Spleen (tissue), 11 donors: Measurements from ENCODE around the gene NAGPA. TPM values are rescaled to one million over a fixed set of nuclear protein-coding genes. Genes with fewer than 3 reads are reported as not detected.

Experiments
- DNase-seq: peaks from one replicate; pipeline ENCODE4 v3.0.0-alpha.2; 2020
- H3K27ac ChIP-seq, 8 donors: fragments of 200-600 bp; sonication (generic) in 7 of 8; 1 replicate in 4 of 8; 2 replicates in 4 of 8; pipeline versions ENCODE4 v1.5.0 to v1.8.0; 2016 to 2021; ENCODE audit warnings: inconsistent platforms in 4 of 8, mild to moderate bottlenecking in 4 of 8, moderate library complexity in 1 of 8
- H3K27me3 ChIP-seq, 7 donors: fragments of 200-600 bp; sonication (generic) in 6 of 7; replicated peaks in 1 of 7; 1 replicate in 4 of 7; 2 replicates in 3 of 7; pipeline versions ENCODE4 v1.5.0 to v1.8.0; 2016 to 2021; ENCODE audit warnings: inconsistent platforms in 3 of 7, mild to moderate bottlenecking in 1 of 7
- H3K36me3 ChIP-seq, 6 donors: fragments of 200-600 bp; sonication (generic) in 5 of 6; 1 replicate in 4 of 6; 2 replicates in 2 of 6; pipeline versions ENCODE4 v1.5.0 to v1.8.0; 2016 to 2021; ENCODE audit warnings: inconsistent platforms in 2 of 6
- H3K4me1 ChIP-seq, 6 donors: fragments of 200-600 bp; sonication (generic) in 5 of 6; 1 replicate in 3 of 6; 2 replicates in 3 of 6; pipeline versions ENCODE4 v1.5.0 to v1.8.0; 2016 to 2021; ENCODE audit warnings: inconsistent platforms in 3 of 6
- H3K4me3 ChIP-seq, 8 donors: fragments of 200-600 bp; sonication (generic) in 7 of 8; 1 replicate in 4 of 8; 2 replicates in 4 of 8; pipeline versions ENCODE4 v1.5.0 to v1.8.0; 2016 to 2021; ENCODE audit warnings: inconsistent platforms in 4 of 8, mild to moderate bottlenecking in 4 of 8, moderate library complexity in 2 of 8
- H3K9me3 ChIP-seq, 8 donors: fragments of 200-600 bp; sonication (generic) in 7 of 8; 1 replicate in 4 of 8; 2 replicates in 4 of 8; pipeline versions ENCODE4 v1.5.0 to v1.8.0; 2016 to 2021; ENCODE audit warnings: inconsistent platforms in 4 of 8
- POLR2A ChIP-seq, 3 donors: fragments of 450-650 bp; IDR thresholded peaks; one replicate each; pipeline ENCODE4 v1.5.1; 2017; ENCODE audit warnings: antibody characterized with exemption in 3 of 3, mild to moderate bottlenecking in 1 of 3
- POLR2AphosphoS5 ChIP-seq, 3 donors: sonication (generic); formaldehyde crosslinking; IDR thresholded peaks; one replicate each; pipeline ENCODE4 v1.5.1; 2017; ENCODE audit warnings: antibody characterized with exemption in 3 of 3
- WGBS, 5 donors: extraction: QIAGEN DNeasy Blood & Tissue Kit in 3 of 5; methylation state at CpG; one replicate each; pipeline versions ENCODE4 v1.1.5 to v1.1.7; 2013 to 2018; 5-methylcytosine and 5-hydroxymethylcytosine counted together
- intact Hi-C: fragments of 100-400 bp; cut with DNase I; formaldehyde crosslinking; loops from one replicate; pipeline ENCODE4 v1.15.0; 2023; ENCODE audit warnings: low total_unique reads
- polyA plus RNA-seq, 3 donors: library from polyadenylated mRNA; stranded (reverse); fragments of 200-250 nt; gene quantifications; one replicate each; pipeline ENCODE4 v1.2.1, GENCODE V29; 2013
- total RNA-seq, 7 donors: library from RNA; depleted of rRNA in 3 of 7; stranded (reverse); fragments of >200 nt in 3 of 7; fragmentation: NEBNext Ultra II Directional in 4 of 7; extraction: Animal tissue kit (Norgen Biotek cat#: 25700) in 4 of 7; gene quantifications; one replicate each; pipeline versions ENCODE4 v1.1.0 to v1.2.1, GENCODE V29; 2016 to 2021
- TF ChIP-seq, protein P1 (sequence below), 11 experiments: fragments of 200-600 bp in 7 of 11; fragments of 450-650 bp in 4 of 11; sonication (generic) in 4 of 11; IDR thresholded peaks in 8 of 11; conservative IDR thresholded peaks in 3 of 11; 1 replicate in 7 of 11; 2 replicates in 4 of 11; pipeline versions ENCODE4 v1.4.0 to v1.8.0; 2016 to 2021; ENCODE audit warnings: antibody characterized with exemption in 11 of 11, inconsistent platforms in 4 of 11, mild to moderate bottlenecking in 1 of 11
- donor health status: healthy with polysubstance abuse.
- donor health status: DM: no; HTN: no; CAD: no; lungs with moderate emphysema.
- donor health status: DM: no; HTN: no; CAD: no.
- donor health status: Bipolar disorder and iron deficiency.
- donor health status: healthy.
- donor health status: DM: no; HTN: no; CAD: no.
- donor health status: DM: yes; HTN: yes; CAD: no.

Gene NAGPA
- total and polyA plus RNA-seq, 10 donors: 11.8 to 41.8 (median 18.6) TPM

DNA sequence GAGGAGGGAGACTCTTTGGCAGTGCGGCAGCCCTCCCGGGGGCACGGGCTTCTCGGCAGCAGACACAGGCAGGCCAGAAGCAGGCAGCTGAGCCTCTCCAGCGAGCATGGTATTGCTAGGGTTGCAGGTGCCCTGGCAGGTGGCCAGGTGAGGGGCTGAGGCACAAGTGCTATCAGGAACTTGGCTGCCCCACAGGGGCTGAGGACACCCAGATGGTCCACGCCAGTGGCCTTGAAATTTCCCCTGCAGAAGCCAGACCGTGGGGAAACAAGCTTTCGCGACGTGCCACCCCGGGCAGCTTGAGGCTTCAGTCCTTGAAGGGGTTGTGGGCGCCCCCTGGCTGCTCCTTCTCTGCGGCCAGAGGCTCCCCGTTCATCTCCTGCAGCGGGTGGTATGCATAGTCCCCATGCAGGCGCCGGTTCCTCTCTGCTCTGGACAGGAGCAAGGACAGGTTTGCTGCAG lies 8.5 kb downstream of the NAGPA start:
- TF ChIP-seq POLR2A (IDR thresholded peaks at IDR 0.05): no peak
- TF ChIP-seq, protein P1, sequence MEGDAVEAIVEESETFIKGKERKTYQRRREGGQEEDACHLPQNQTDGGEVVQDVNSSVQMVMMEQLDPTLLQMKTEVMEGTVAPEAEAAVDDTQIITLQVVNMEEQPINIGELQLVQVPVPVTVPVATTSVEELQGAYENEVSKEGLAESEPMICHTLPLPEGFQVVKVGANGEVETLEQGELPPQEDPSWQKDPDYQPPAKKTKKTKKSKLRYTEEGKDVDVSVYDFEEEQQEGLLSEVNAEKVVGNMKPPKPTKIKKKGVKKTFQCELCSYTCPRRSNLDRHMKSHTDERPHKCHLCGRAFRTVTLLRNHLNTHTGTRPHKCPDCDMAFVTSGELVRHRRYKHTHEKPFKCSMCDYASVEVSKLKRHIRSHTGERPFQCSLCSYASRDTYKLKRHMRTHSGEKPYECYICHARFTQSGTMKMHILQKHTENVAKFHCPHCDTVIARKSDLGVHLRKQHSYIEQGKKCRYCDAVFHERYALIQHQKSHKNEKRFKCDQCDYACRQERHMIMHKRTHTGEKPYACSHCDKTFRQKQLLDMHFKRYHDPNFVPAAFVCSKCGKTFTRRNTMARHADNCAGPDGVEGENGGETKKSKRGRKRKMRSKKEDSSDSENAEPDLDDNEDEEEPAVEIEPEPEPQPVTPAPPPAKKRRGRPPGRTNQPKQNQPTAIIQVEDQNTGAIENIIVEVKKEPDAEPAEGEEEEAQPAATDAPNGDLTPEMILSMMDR (IDR thresholded peaks at IDR 0.05 in 8 of 11, conservative IDR thresholded peaks at IDR 0.05 in 3 of 11): peak in 2 of 11 experiments; percentile 8 to 38
- TF ChIP-seq POLR2AphosphoS5 (IDR thresholded peaks at IDR 0.05): peak in 1 of 3 donors; percentile 38
- peaks cover 0 to 57% (median 27%) of the 10 kb centered on the region in 6 donors for H3K36me3 ChIP-seq
- 61 to 73% (median 67%) methylated on average over 10 to 17 of the region's 17 CpGs for WGBS, 5 donors
- no peak for DNase-seq
- H3K4me1 ChIP-seq: no peaks in the 10 kb centered on the region
- intact Hi-C loops: no loop called here
- no peaks in the 10 kb centered on the region for H3K9me3 ChIP-seq
- H3K27ac ChIP-seq: no peak overlapping the region
- H3K27me3 ChIP-seq: no peaks in the 10 kb centered on the region
- no peak overlapping the region for H3K4me3 ChIP-seq

DNA sequence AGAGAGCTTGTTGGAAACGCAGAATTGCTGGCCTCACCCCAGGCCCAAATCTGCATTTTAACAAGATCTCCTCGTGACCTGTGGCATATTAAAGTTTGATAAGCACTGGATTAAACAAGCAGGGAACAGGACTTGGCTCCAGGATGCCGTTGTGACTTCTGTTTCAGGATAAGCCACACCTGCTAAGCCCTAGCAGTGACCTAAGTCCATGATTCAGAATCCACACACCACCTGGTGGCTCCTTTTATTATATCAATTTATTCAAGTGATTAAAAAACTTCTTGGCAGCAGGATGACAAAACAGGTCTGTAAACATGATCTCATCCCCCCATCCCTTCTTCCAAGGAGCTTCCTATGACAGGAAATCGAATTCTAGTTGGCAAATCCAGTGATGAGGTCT lies 9.1 kb downstream of the NAGPA start:
- no peak overlapping the region for H3K4me3 ChIP-seq
- no peak overlapping the region for H3K27ac ChIP-seq
- H3K9me3 ChIP-seq: no peaks in the 10 kb centered on the region
- H3K4me1 ChIP-seq: no peaks in the 10 kb centered on the region
- H3K36me3 ChIP-seq: peaks cover 0 to 52% (median 26%) of the 10 kb centered on the region in 6 donors
- intact Hi-C loops: no loop called here
- TF ChIP-seq, protein P1 (IDR thresholded peaks at IDR 0.05 in 8 of 11, conservative IDR thresholded peaks at IDR 0.05 in 3 of 11): no peak
- no peak for TF ChIP-seq POLR2A (IDR thresholded peaks at IDR 0.05)
- no peak for TF ChIP-seq POLR2AphosphoS5 (IDR thresholded peaks at IDR 0.05)
- WGBS, 5 donors: 60 to 83% (median 71%) methylated on average over 4 of the region's 4 CpGs
- H3K27me3 ChIP-seq: no peaks in the 10 kb centered on the region
- DNase-seq: no peak

DNA sequence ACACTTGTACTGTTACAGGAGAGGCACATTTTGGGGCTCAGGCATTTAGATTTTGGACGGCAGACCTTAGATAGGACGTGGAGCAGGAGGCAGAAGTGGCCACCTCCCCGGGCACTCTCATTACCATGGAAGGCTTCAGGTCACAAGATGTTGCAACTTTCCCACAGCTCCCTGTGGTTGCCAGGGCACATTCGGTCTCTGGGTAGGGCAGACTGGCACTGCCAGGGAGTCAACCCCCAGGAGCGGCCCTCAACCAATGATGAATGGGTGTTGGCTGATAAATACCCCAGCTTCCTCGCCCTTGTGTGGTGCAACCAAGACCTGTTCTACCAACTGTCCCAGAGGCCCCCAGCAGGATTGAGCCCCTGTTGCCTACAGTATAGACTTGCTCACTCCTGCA lies 11.2 kb downstream of the NAGPA start:
- peaks cover 0 to 30% (median 14%) of the 10 kb centered on the region in 6 donors for H3K36me3 ChIP-seq
- no peaks in the 10 kb centered on the region for H3K4me1 ChIP-seq
- WGBS, 5 donors: 80 to 92% (median 82%) methylated on average over 6 of the region's 6 CpGs
- intact Hi-C loops: no loop called here
- no peak for DNase-seq
- H3K9me3 ChIP-seq: no peaks in the 10 kb centered on the region
- H3K27ac ChIP-seq: no peak overlapping the region
- no peak for TF ChIP-seq POLR2AphosphoS5 (IDR thresholded peaks at IDR 0.05)
- no peak for TF ChIP-seq POLR2A (IDR thresholded peaks at IDR 0.05)
- TF ChIP-seq, protein P1 (IDR thresholded peaks at IDR 0.05 in 8 of 11, conservative IDR thresholded peaks at IDR 0.05 in 3 of 11): no peak
- H3K27me3 ChIP-seq: no peaks in the 10 kb centered on the region
- no peak overlapping the region for H3K4me3 ChIP-seq

DNA sequence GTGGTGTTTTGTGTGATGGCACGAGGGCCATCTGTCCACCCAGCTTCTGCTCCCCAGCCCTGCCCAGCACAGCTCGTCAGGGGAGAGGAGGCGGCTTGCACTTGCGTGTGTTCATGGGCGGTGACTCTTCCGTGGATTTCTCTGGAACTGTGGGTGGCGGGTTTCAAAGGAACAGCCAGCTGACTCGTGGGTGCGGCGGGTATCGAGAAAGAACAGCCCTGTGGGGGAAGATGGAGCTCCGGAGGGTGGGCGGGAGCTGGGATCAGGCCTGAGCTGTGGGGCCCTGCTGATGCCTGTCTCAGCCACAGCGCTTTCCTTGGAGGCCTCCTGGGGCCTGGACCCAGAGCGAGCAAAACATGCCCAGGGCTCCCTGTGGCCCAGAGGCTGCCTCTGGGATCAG lies 13.2 kb downstream of the NAGPA start:
- Histone ChIP-seq H3K36me3 (peaks cover 0 to 14% (median 7%) of the 10 kb centered on the region in 6 donors), H3K4me1 (no peaks in the 10 kb centered on the region), H3K4me3 (no peak overlapping the region), H3K9me3 (no peaks in the 10 kb centered on the region), H3K27me3 (no peaks in the 10 kb centered on the region), H3K27ac (no peak overlapping the region)
- DNase-seq: no peak
- TF ChIP-seq POLR2AphosphoS5 (IDR thresholded peaks at IDR 0.05) (no peak), POLR2A (IDR thresholded peaks at IDR 0.05) (no peak)
- TF ChIP-seq, protein P1 (IDR thresholded peaks at IDR 0.05 in 8 of 11, conservative IDR thresholded peaks at IDR 0.05 in 3 of 11): no peak
- 56 to 89% (median 78%) methylated on average over 12 to 15 of the region's 15 CpGs for WGBS, 5 donors
- intact Hi-C loops: no loop called here
